Fibroblast of lung (primary cell): ENCODE measurements around the gene MORN1. TPM values are rescaled to one million over a fixed set of nuclear protein-coding genes. Genes with fewer than 3 reads are reported as not detected.

Experiments used
- DNase-seq, 2 donors: peaks; one replicate each; pipeline versions ENCODE4 v3.0.0 to v3.0.0-alpha.2; 2010; ENCODE audit warnings: low read depth in 2 of 2
- H2AFZ ChIP-seq: 2 replicates; pipeline ENCODE4 v1.5.1; 2012; ENCODE audit warnings: low read length, control low read depth, inconsistent platforms
- H3K27ac ChIP-seq: 2 replicates; pipeline ENCODE4 v1.5.1; 2011; ENCODE audit warnings: low read length, control low read depth; ENCODE audit not compliant: insufficient read depth
- H3K27me3 ChIP-seq: 2 replicates; pipeline ENCODE4 v1.5.1; 2011; ENCODE audit warnings: mild to moderate bottlenecking, low read length; ENCODE audit not compliant: control insufficient read depth, insufficient read depth
- H3K36me3 ChIP-seq: 2 replicates; pipeline ENCODE4 v1.5.1; 2011; ENCODE audit warnings: low read length; ENCODE audit not compliant: control insufficient read depth, insufficient read depth
- H3K4me1 ChIP-seq: 2 replicates; pipeline ENCODE4 v1.5.1; 2011; ENCODE audit warnings: low read length; ENCODE audit not compliant: control insufficient read depth, insufficient read depth; ENCODE audit errors: extremely low read depth
- H3K4me2 ChIP-seq: 2 replicates; pipeline ENCODE4 v1.5.1; 2011; ENCODE audit warnings: low read length, control low read depth; ENCODE audit not compliant: insufficient read depth; ENCODE audit errors: extremely low read depth
- H3K4me3 ChIP-seq, 4 experiments: fragments of 200-600 bp in 1 of 4; sonication (generic) in 1 of 4; replicated peaks in 1 of 4; 2 replicates each; pipeline ENCODE4 v1.5.1; 2011 to 2016; ENCODE audit warnings: low read length in 4 of 4, low read depth in 3 of 4, mild to moderate bottlenecking in 3 of 4, control low read depth in 2 of 4, inconsistent platforms in 1 of 4, mixed read lengths in 1 of 4; ENCODE audit not compliant: insufficient read depth in 1 of 4; ENCODE audit errors: control extremely low read depth in 1 of 4
- H3K79me2 ChIP-seq: 2 replicates; pipeline ENCODE4 v1.5.1; 2012; ENCODE audit warnings: mild to moderate bottlenecking, low read length, inconsistent platforms; ENCODE audit not compliant: control insufficient read depth, insufficient read depth
- H3K9ac ChIP-seq: 2 replicates; pipeline ENCODE4 v1.5.1; 2011; ENCODE audit warnings: mild to moderate bottlenecking, low read length, control low read depth; ENCODE audit not compliant: insufficient read depth
- H3K9me3 ChIP-seq: 2 replicates; pipeline ENCODE4 v1.5.1; 2012; ENCODE audit warnings: low read depth, low read length; ENCODE audit not compliant: control insufficient read depth, insufficient read depth
- H4K20me1 ChIP-seq: 2 replicates; pipeline ENCODE4 v1.5.1; 2011; ENCODE audit warnings: low read length; ENCODE audit not compliant: control insufficient read depth, insufficient read depth; ENCODE audit errors: extremely low read depth
- CTCF ChIP-seq, 2 donors: IDR thresholded peaks in 1 of 2; conservative IDR thresholded peaks in 1 of 2; 1 replicate in 1 of 2; 2 replicates in 1 of 2; pipeline ENCODE4 v1.5.1; 2011 to 2012; ENCODE audit warnings: low read length in 2 of 2, control low read depth in 1 of 2, inconsistent platforms in 1 of 2, low read depth in 1 of 2, mild to moderate bottlenecking in 1 of 2
- EZH2 ChIP-seq: IDR thresholded peaks from 2 replicates; pipeline ENCODE4 v1.5.1; 2012; ENCODE audit warnings: low read length, control low read depth, mild to moderate bottlenecking; ENCODE audit errors: missing control alignments
- polyA plus RNA-seq, 2 donors: library from polyadenylated mRNA; depleted of rRNA in 1 of 2; stranded (reverse) in 1 of 2; unstranded in 1 of 2; fragments of >200 nt; gene quantifications; 2 replicates each; pipeline ENCODE4 v1.2.1, GENCODE V29; 2011 to 2012; ENCODE audit warnings: missing spikeins in 1 of 2
- total RNA-seq: library from RNA; depleted of rRNA; stranded (reverse); fragments of >200 nt; gene quantifications from 2 replicates; pipeline ENCODE4 v1.2.1, GENCODE V29; 2014

The MORN1 gene
- total and polyA plus RNA-seq, 2 donors (not counting 1 experiment from before 2014, with no cell fraction given): 3.5 to 10.6 TPM

GRCh38 chr1:2438641-2439040 lies 47.3 kb upstream of the MORN1 start:
- Histone ChIP-seq H3K9ac (no peak overlapping the region), H3K36me3 (no peaks in the 10 kb centered on the region), H3K79me2 (no peaks in the 10 kb centered on the region), H3K9me3 (no peaks in the 10 kb centered on the region), H3K4me3 (no peak overlapping the region), H3K27ac (no peak overlapping the region), H3K4me1 (no peaks in the 10 kb centered on the region), H3K4me2 (no peak overlapping the region), H3K27me3 (peaks cover 11% of the 10 kb centered on the region), H4K20me1 (no peaks in the 10 kb centered on the region), H2AFZ (no peak overlapping the region)
- TF ChIP-seq CTCF (conservative IDR thresholded peaks at IDR 0.05 in 1 of 2, IDR thresholded peaks at IDR 0.05 in 1 of 2; ENCODE audit: low read depth in 1 of 2, low read length in 2 of 2) (no peak), EZH2 (no peak)
- DNase-seq: no peak

- Histone ChIP-seq H3K27me3 (peaks cover 10% of the 10 kb centered on the region), H4K20me1 (no peaks in the 10 kb centered on the region), H2AFZ (no peak overlapping the region), H3K4me1 (no peaks in the 10 kb centered on the region), H3K79me2 (no peaks in the 10 kb centered on the region), H3K4me2 (no peak overlapping the region), H3K4me3 (no peak overlapping the region), H3K36me3 (no peaks in the 10 kb centered on the region), H3K9me3 (no peaks in the 10 kb centered on the region), H3K27ac (no peak overlapping the region), H3K9ac (no peak overlapping the region)
- DNase-seq: no peak
- TF ChIP-seq EZH2 (no peak), CTCF (conservative IDR thresholded peaks at IDR 0.05 in 1 of 2, IDR thresholded peaks at IDR 0.05 in 1 of 2; ENCODE audit: low read depth in 1 of 2, low read length in 2 of 2) (no peak)
Measured at GRCh38 chr1:2438038-2438437, 46.7 kb upstream of the MORN1 start.

- TF ChIP-seq EZH2: no peak
- Histone ChIP-seq H3K79me2 (no peaks in the 10 kb centered on the region), H3K4me3 (no peak overlapping the region), H3K27ac (no peak overlapping the region), H3K4me1 (no peaks in the 10 kb centered on the region), H4K20me1 (no peaks in the 10 kb centered on the region), H3K9me3 (no peaks in the 10 kb centered on the region), H3K4me2 (no peak overlapping the region), H2AFZ (no peak overlapping the region), H3K27me3 (peaks cover 6% of the 10 kb centered on the region), H3K36me3 (no peaks in the 10 kb centered on the region), H3K9ac (no peak overlapping the region)
- no peak for DNase-seq
Measured at GRCh38 chr1:2437617-2438016, 46.3 kb upstream of the MORN1 start.
